ENCODE measurements around the gene GPR37.

GPR37 gene

GRCh38 chr7:124762611-124763143, 2.9 kb downstream of the GPR37 start:
- no peak overlapping the region for H3K4me3 ChIP-seq (ENCODE audit: low read length)
- TF ChIP-seq, protein P1, sequence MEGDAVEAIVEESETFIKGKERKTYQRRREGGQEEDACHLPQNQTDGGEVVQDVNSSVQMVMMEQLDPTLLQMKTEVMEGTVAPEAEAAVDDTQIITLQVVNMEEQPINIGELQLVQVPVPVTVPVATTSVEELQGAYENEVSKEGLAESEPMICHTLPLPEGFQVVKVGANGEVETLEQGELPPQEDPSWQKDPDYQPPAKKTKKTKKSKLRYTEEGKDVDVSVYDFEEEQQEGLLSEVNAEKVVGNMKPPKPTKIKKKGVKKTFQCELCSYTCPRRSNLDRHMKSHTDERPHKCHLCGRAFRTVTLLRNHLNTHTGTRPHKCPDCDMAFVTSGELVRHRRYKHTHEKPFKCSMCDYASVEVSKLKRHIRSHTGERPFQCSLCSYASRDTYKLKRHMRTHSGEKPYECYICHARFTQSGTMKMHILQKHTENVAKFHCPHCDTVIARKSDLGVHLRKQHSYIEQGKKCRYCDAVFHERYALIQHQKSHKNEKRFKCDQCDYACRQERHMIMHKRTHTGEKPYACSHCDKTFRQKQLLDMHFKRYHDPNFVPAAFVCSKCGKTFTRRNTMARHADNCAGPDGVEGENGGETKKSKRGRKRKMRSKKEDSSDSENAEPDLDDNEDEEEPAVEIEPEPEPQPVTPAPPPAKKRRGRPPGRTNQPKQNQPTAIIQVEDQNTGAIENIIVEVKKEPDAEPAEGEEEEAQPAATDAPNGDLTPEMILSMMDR (IDR thresholded peaks at IDR 0.05; ENCODE audit: insufficient read depth, low read depth, low read length, missing control alignments) = no peak
- no peak for DNase-seq (ENCODE audit: low read depth)

- DNase-seq (ENCODE audit: low read depth) = no peak
- H3K4me3 ChIP-seq (ENCODE audit: low read length) = no peak overlapping the region
- TF ChIP-seq, protein P1 (IDR thresholded peaks at IDR 0.05; ENCODE audit: insufficient read depth, low read depth, low read length, missing control alignments) = no peak
Measured at GRCh38 chr7:124761164-124761715, 4.4 kb downstream of the GPR37 start.

- H3K4me3 ChIP-seq (ENCODE audit: low read length) = no peak overlapping the region
- TF ChIP-seq, protein P1 (IDR thresholded peaks at IDR 0.05; ENCODE audit: insufficient read depth, low read depth, low read length, missing control alignments) = no peak
- DNase-seq (ENCODE audit: low read depth) = no peak
Measured at GRCh38 chr7:124758327-124758726, 7.3 kb downstream of the GPR37 start.

GRCh38 chr7:124754576-124755268, 10.9 kb downstream of the GPR37 start:
- H3K4me3 ChIP-seq (ENCODE audit: low read length) = no peak overlapping the region
- TF ChIP-seq, protein P1 (IDR thresholded peaks at IDR 0.05; ENCODE audit: insufficient read depth, low read depth, low read length, missing control alignments) = no peak
- DNase-seq (ENCODE audit: low read depth) = no peak

- TF ChIP-seq, protein P1 (IDR thresholded peaks at IDR 0.05; ENCODE audit: insufficient read depth, low read depth, low read length, missing control alignments) = no peak
- H3K4me3 ChIP-seq (ENCODE audit: low read length) = no peak overlapping the region
- DNase-seq (ENCODE audit: low read depth) = no peak
Measured at GRCh38 chr7:124752310-124752709, 13.3 kb downstream of the GPR37 start.

DNA sequence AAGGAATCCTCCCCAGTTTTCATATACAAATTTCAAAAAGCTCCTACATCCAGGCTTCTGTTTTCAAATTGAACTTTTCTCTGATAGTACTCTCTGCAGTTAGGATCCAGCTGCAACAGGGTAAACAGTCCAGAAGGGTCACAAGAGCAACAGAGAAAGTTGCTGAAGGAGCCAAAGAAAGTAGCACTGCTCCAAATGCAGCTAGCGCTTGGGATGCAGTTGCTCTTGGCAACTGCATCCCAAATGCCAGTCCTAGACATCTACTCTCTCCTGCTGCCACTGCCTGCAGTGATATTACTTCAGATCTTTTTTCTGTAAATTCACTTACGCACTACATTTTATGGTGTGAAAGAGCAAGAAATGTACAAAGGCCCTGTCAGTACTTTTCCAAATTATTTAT, 14.6 kb downstream of the GPR37 start:
- H3K4me3 ChIP-seq (ENCODE audit: low read length) = no peak overlapping the region
- TF ChIP-seq, protein P1 (IDR thresholded peaks at IDR 0.05; ENCODE audit: insufficient read depth, low read depth, low read length, missing control alignments) = no peak
- DNase-seq (ENCODE audit: low read depth) = no peak
